Measurements from ENCODE around the gene DNAJC7. TPM values are rescaled to one million over a fixed set of nuclear protein-coding genes. Genes with fewer than 3 reads are reported as not detected.

DNAJC7 gene
- total RNA-seq, 1 experiment from 2014 or later, result 72.0 TPM

DNA sequence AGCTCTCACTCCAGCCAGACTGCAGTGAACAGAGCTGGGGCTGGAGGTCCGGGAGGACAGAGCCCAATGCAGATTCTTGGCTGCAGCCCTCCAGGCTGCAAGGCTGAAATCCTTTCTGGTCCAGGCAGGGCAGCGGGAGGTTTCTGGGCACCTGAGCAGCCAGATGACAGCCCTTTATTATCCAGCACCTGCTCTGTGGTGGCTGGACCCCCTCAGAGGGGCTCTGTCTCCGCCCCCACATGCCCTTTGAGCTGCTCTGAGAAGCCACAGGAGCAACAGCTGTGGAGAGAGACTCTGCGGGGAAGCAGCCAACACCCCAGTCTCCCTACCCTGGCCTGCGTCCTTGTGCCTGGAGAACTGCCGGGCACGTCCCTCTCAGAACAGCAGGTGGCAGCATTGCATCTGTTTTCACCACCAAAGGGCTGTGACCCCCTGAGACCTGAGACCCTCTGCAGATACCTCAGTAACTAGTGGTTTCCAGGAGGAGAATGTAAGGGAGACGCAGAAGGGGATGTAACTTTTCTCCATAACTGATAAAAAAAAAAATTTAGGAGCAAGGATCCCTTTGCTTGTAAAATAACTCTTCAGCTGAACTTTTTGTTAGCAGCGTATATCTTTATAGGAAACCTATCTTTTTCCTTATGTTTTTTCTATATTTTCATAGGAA is 54.3 kb downstream of the DNAJC7 start:
- Histone ChIP-seq H3K4me1 (ENCODE audit: control insufficient read depth, insufficient read depth, low read length) (peaks cover 12% of the 10 kb centered on the region), H3K27ac (ENCODE audit: low read length) (no peak overlapping the region), H3K4me3 (ENCODE audit: low read depth in 2 of 2, low read length in 2 of 2) (no peak overlapping the region), H3K27me3 (ENCODE audit: control insufficient read depth, insufficient read depth, low read length) (no peaks in the 10 kb centered on the region), H3K36me3 (ENCODE audit: control insufficient read depth, insufficient read depth, low read length) (no peaks in the 10 kb centered on the region; the same call in 1 of the 2 replicates), H3K9me3 (ENCODE audit: control insufficient read depth, insufficient read depth, low read depth, low read length) (no peaks in the 10 kb centered on the region)
- in situ Hi-C loops (cut with HindIII; ENCODE audit: low pct_unique_long_range_greater_than_20kb, low sequenced_read_pairs) (no loop called here), intact Hi-C loops (cut with micrococcal nuclease; ENCODE audit: unreplicated experiment) (loop anchor here (5.0 kb wide), 1 partner anchor 149 kb away; the partner anchor contains the start of gene DHX58)
- ChIA-PET CTCF (interaction anchor here (0.6 to 1.0 kb wide), 3 partner anchors 10 to 284 kb away, joined by 3 to 8 read pairs (median 4); no protein-coding TSS in a partner anchor), POLR2A (no interaction called here)
- DNase-seq (ENCODE audit: low read depth, low spot score), result peak; percentile 24
- TF ChIP-seq TCF7L2 (IDR thresholded peaks at IDR 0.05; ENCODE audit: low read depth, low read length), result no peak
- TF ChIP-seq POLR2AphosphoS5 (IDR thresholded peaks at IDR 0.05; ENCODE audit: low read depth, low read length), result no peak
- no peak for TF ChIP-seq SIN3A (IDR thresholded peaks at IDR 0.05; ENCODE audit: borderline replicate concordance, insufficient read depth, low read depth, low read length)
- TF ChIP-seq, protein P1, sequence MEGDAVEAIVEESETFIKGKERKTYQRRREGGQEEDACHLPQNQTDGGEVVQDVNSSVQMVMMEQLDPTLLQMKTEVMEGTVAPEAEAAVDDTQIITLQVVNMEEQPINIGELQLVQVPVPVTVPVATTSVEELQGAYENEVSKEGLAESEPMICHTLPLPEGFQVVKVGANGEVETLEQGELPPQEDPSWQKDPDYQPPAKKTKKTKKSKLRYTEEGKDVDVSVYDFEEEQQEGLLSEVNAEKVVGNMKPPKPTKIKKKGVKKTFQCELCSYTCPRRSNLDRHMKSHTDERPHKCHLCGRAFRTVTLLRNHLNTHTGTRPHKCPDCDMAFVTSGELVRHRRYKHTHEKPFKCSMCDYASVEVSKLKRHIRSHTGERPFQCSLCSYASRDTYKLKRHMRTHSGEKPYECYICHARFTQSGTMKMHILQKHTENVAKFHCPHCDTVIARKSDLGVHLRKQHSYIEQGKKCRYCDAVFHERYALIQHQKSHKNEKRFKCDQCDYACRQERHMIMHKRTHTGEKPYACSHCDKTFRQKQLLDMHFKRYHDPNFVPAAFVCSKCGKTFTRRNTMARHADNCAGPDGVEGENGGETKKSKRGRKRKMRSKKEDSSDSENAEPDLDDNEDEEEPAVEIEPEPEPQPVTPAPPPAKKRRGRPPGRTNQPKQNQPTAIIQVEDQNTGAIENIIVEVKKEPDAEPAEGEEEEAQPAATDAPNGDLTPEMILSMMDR (IDR thresholded peaks at IDR 0.05), result peak; percentile 77
- TF ChIP-seq, protein P2, sequence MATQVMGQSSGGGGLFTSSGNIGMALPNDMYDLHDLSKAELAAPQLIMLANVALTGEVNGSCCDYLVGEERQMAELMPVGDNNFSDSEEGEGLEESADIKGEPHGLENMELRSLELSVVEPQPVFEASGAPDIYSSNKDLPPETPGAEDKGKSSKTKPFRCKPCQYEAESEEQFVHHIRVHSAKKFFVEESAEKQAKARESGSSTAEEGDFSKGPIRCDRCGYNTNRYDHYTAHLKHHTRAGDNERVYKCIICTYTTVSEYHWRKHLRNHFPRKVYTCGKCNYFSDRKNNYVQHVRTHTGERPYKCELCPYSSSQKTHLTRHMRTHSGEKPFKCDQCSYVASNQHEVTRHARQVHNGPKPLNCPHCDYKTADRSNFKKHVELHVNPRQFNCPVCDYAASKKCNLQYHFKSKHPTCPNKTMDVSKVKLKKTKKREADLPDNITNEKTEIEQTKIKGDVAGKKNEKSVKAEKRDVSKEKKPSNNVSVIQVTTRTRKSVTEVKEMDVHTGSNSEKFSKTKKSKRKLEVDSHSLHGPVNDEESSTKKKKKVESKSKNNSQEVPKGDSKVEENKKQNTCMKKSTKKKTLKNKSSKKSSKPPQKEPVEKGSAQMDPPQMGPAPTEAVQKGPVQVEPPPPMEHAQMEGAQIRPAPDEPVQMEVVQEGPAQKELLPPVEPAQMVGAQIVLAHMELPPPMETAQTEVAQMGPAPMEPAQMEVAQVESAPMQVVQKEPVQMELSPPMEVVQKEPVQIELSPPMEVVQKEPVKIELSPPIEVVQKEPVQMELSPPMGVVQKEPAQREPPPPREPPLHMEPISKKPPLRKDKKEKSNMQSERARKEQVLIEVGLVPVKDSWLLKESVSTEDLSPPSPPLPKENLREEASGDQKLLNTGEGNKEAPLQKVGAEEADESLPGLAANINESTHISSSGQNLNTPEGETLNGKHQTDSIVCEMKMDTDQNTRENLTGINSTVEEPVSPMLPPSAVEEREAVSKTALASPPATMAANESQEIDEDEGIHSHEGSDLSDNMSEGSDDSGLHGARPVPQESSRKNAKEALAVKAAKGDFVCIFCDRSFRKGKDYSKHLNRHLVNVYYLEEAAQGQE (IDR thresholded peaks at IDR 0.05; ENCODE audit: insufficient read depth in 1 of 2, low read depth in 2 of 2, low read length in 1 of 2), result no peak
- 0 out of 2 replicates have a peak, but pooled peaks have one; percentile 38 for ATAC-seq
- BruUV-seq (replicated peaks), result no TSS peak

DNA sequence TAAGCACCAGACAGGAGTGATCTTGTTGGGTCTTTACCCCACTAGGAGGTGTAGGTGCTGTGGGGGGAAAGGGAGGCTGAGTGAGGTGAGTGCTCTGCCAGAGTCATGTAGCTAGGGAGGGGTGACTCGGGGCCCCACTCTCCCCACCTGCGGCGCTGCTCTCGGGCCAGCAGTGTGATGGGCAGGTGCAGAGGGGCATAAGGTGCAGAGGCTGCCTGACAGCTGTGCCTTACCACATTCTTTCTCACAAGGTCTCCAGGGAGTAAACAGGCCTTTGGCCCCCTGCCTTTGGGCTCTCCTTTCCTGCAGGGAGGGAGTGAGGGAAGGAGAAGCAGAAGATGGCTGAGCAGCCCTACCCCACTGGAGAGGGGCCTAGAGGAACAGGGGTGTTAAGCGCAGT is 55.1 kb downstream of the DNAJC7 start:
- in situ Hi-C loops (cut with HindIII; ENCODE audit: low pct_unique_long_range_greater_than_20kb, low sequenced_read_pairs) (no loop called here), intact Hi-C loops (cut with micrococcal nuclease; ENCODE audit: unreplicated experiment) (loop anchor here (5.0 kb wide), 1 partner anchor 150 kb away; the partner anchor contains the start of gene DHX58)
- no peaks in the 10 kb centered on the region for H3K27me3 ChIP-seq (ENCODE audit: control insufficient read depth, insufficient read depth, low read length)
- ChIA-PET POLR2A (no interaction called here), CTCF (no interaction called here)
- no TSS peak for BruUV-seq (replicated peaks)
- ATAC-seq (no peak), DNase-seq (ENCODE audit: low read depth, low spot score) (no peak)
- no peaks in the 10 kb centered on the region; the same call in 1 of the 2 replicates for H3K36me3 ChIP-seq (ENCODE audit: control insufficient read depth, insufficient read depth, low read length)
- H3K4me1 ChIP-seq (ENCODE audit: control insufficient read depth, insufficient read depth, low read length), result peaks cover 12% of the 10 kb centered on the region
- no peak overlapping the region for H3K27ac ChIP-seq (ENCODE audit: low read length)
- no peaks in the 10 kb centered on the region for H3K9me3 ChIP-seq (ENCODE audit: control insufficient read depth, insufficient read depth, low read depth, low read length)
- H3K4me3 ChIP-seq (ENCODE audit: low read depth in 2 of 2, low read length in 2 of 2), result no peak overlapping the region
- TF ChIP-seq SIN3A (IDR thresholded peaks at IDR 0.05; ENCODE audit: borderline replicate concordance, insufficient read depth, low read depth, low read length) (no peak), TCF7L2 (IDR thresholded peaks at IDR 0.05; ENCODE audit: low read depth, low read length) (no peak), POLR2AphosphoS5 (IDR thresholded peaks at IDR 0.05; ENCODE audit: low read depth, low read length) (no peak)
- TF ChIP-seq, protein P2 (IDR thresholded peaks at IDR 0.05; ENCODE audit: insufficient read depth in 1 of 2, low read depth in 2 of 2, low read length in 1 of 2), result no peak
- TF ChIP-seq, protein P1 (IDR thresholded peaks at IDR 0.05), result no peak
